GM21390 (cell line): ENCODE results near the gene SCRT2.
A peak's percentile ranks its signal among the peaks of the same experiment; 100 is the strongest.
"Not testable (repeated sequence)": the region's sequence is repeated elsewhere in the genome, so short reads cannot be mapped to it uniquely, and the experiment has no call there.

ENCODE experiments used
- ATAC-seq: cut with Tn5 transposase; IDR thresholded peaks from one replicate; pipeline ENCODE4 v1.9.1; 2021; ENCODE audit not compliant: unreplicated experiment

Gene SCRT2

GRCh38 chr20:653110-653589 lies 22.5 kb downstream of the SCRT2 start, which contains the start of gene SRXN1:
SRXN1 (minus strand) TSS chr20:653200; CDS start chr20:653185, 15 bp downstream.
- ATAC-seq = peak; percentile 91

- ATAC-seq = no peak
Measured at GRCh38 chr20:652615-653109, 22.9 kb downstream of the SCRT2 start.

GRCh38 chr20:651713-652614 lies 23.6 kb downstream of the SCRT2 start:
- no peak for ATAC-seq

GRCh38 chr20:650954-651353 lies 24.6 kb downstream of the SCRT2 start:
- ATAC-seq = no peak

GRCh38 chr20:650281-650680 lies 25.3 kb downstream of the SCRT2 start:
- no peak for ATAC-seq

- ATAC-seq = no peak
Measured at GRCh38 chr20:647479-648019, 28.1 kb downstream of the SCRT2 start.

- ATAC-seq = no peak
Measured at GRCh38 chr20:646868-647233, 28.8 kb downstream of the SCRT2 start.

- ATAC-seq = no peak
Measured at GRCh38 chr20:646107-646867, 29.3 kb downstream of the SCRT2 start.

GRCh38 chr20:645318-646106 lies 30.1 kb downstream of the SCRT2 start:
- peak; percentile 63 for ATAC-seq

GRCh38 chr20:644692-645317 lies 30.8 kb downstream of the SCRT2 start:
- ATAC-seq = no peak

- no peak for ATAC-seq
Measured at GRCh38 chr20:642398-643174, 33.0 kb downstream of the SCRT2 start.

- ATAC-seq = not testable (repeated sequence)
Measured at GRCh38 chr20:642013-642397, 33.6 kb downstream of the SCRT2 start.

GRCh38 chr20:641516-641875 lies 34.1 kb downstream of the SCRT2 start:
- ATAC-seq = no peak

- no peak for ATAC-seq
Measured at GRCh38 chr20:640674-641515, 34.7 kb downstream of the SCRT2 start.

- no peak for ATAC-seq
Measured at GRCh38 chr20:638579-638978, 37.0 kb downstream of the SCRT2 start.

- ATAC-seq = no peak
Measured at GRCh38 chr20:637559-637958, 38.0 kb downstream of the SCRT2 start.

GRCh38 chr20:635893-636338 lies 39.7 kb downstream of the SCRT2 start:
- ATAC-seq = no peak

GRCh38 chr20:635028-635892 lies 40.3 kb downstream of the SCRT2 start:
- no peak for ATAC-seq
